Measurements from ENCODE around the gene PALMD. TPM values are rescaled to one million over a fixed set of nuclear protein-coding genes. Genes with fewer than 3 reads are reported as not detected.

Gene PALMD
- total RNA-seq, 4 donors from 2014 or later = 60.7 to 254 (median 79.1) TPM

- no peak overlapping the region for H3K27ac ChIP-seq
- H3K27me3 ChIP-seq = no peaks in the 10 kb centered on the region
- no peak overlapping the region for H3K4me3 ChIP-seq
- H3K4me1 ChIP-seq = peaks cover 0 to 7% of the 10 kb centered on the region in 2 donors
- in situ Hi-C loops (cut with MboI; ENCODE audit: low sequenced_read_pairs in 4 of 4) = loop anchor here in 2 of 4 donors (25.0 kb wide), 1 partner anchor 261 kb away; no protein-coding TSS in a partner anchor
- H3K36me3 ChIP-seq = no peaks in the 10 kb centered on the region
- ATAC-seq = no peak
- no peak for TF ChIP-seq POLR2A (IDR thresholded peaks at IDR 0.05)
- no peak for TF ChIP-seq CTCF (IDR thresholded peaks at IDR 0.05 in 4 of 5, conservative IDR thresholded peaks at IDR 0.05 in 1 of 5)
- no peaks in the 10 kb centered on the region for H3K9me3 ChIP-seq
- intact Hi-C loops (cut with DNase I; ENCODE audit: low total_unique reads) = no loop called here
- DNase-seq = no peak
Measured at GRCh38 chr1:99723251-99723650, 77.3 kb downstream of the PALMD start.

GRCh38 chr1:99725996-99726395 lies 80.1 kb downstream of the PALMD start:
- TF ChIP-seq POLR2A (IDR thresholded peaks at IDR 0.05) (no peak), CTCF (IDR thresholded peaks at IDR 0.05 in 4 of 5, conservative IDR thresholded peaks at IDR 0.05 in 1 of 5) (no peak)
- DNase-seq (no peak), ATAC-seq (no peak)
- Histone ChIP-seq H3K27ac (no peak overlapping the region), H3K9me3 (no peaks in the 10 kb centered on the region), H3K27me3 (no peaks in the 10 kb centered on the region), H3K4me1 (peaks cover 0 to 15% of the 10 kb centered on the region in 2 donors), H3K4me3 (no peak overlapping the region), H3K36me3 (no peaks in the 10 kb centered on the region)
- in situ Hi-C loops (cut with MboI; ENCODE audit: low sequenced_read_pairs in 4 of 4) (no loop called here), intact Hi-C loops (cut with DNase I; ENCODE audit: low total_unique reads) (no loop called here)

- H3K9me3 ChIP-seq = no peaks in the 10 kb centered on the region
- no peak overlapping the region for H3K4me3 ChIP-seq
- H3K27ac ChIP-seq = no peak overlapping the region
- in situ Hi-C loops (cut with MboI; ENCODE audit: low sequenced_read_pairs in 4 of 4) (no loop called here), intact Hi-C loops (cut with DNase I; ENCODE audit: low total_unique reads) (no loop called here)
- peaks cover 0 to 15% of the 10 kb centered on the region in 2 donors for H3K4me1 ChIP-seq
- no peaks in the 10 kb centered on the region for H3K27me3 ChIP-seq
- no peak for TF ChIP-seq POLR2A (IDR thresholded peaks at IDR 0.05)
- no peak for TF ChIP-seq CTCF (IDR thresholded peaks at IDR 0.05 in 4 of 5, conservative IDR thresholded peaks at IDR 0.05 in 1 of 5)
- no peak for DNase-seq
- no peak for ATAC-seq
- H3K36me3 ChIP-seq = no peaks in the 10 kb centered on the region
Measured at GRCh38 chr1:99726407-99726806, 80.5 kb downstream of the PALMD start.

GRCh38 chr1:99726818-99727217 lies 80.9 kb downstream of the PALMD start:
- Histone ChIP-seq H3K9me3 (no peaks in the 10 kb centered on the region), H3K27ac (peak overlapping the region in 1 of 4 donors; percentile 7), H3K27me3 (no peaks in the 10 kb centered on the region), H3K36me3 (no peaks in the 10 kb centered on the region), H3K4me3 (no peak overlapping the region), H3K4me1 (peaks cover 0 to 15% of the 10 kb centered on the region in 2 donors)
- ATAC-seq = no peak
- no peak for DNase-seq
- in situ Hi-C loops (cut with MboI; ENCODE audit: low sequenced_read_pairs in 4 of 4) = no loop called here
- intact Hi-C loops (cut with DNase I; ENCODE audit: low total_unique reads) = no loop called here
- TF ChIP-seq CTCF (IDR thresholded peaks at IDR 0.05 in 4 of 5, conservative IDR thresholded peaks at IDR 0.05 in 1 of 5) = no peak
- TF ChIP-seq POLR2A (IDR thresholded peaks at IDR 0.05) = no peak

- peak overlapping the region; percentile 25 to 74 (median 52) for H3K27ac ChIP-seq
- peaks cover 0 to 15% of the 10 kb centered on the region in 2 donors for H3K4me1 ChIP-seq
- intact Hi-C loops (cut with DNase I; ENCODE audit: low total_unique reads) (no loop called here), in situ Hi-C loops (cut with MboI; ENCODE audit: low sequenced_read_pairs in 4 of 4) (no loop called here)
- no peaks in the 10 kb centered on the region for H3K9me3 ChIP-seq
- H3K27me3 ChIP-seq = no peaks in the 10 kb centered on the region
- no peaks in the 10 kb centered on the region for H3K36me3 ChIP-seq
- no peak for ATAC-seq
- no peak for DNase-seq
- TF ChIP-seq CTCF (IDR thresholded peaks at IDR 0.05 in 4 of 5, conservative IDR thresholded peaks at IDR 0.05 in 1 of 5) (no peak), POLR2A (IDR thresholded peaks at IDR 0.05) (no peak)
- no peak overlapping the region for H3K4me3 ChIP-seq
Measured at GRCh38 chr1:99727575-99728185, 81.8 kb downstream of the PALMD start.
